Right kidney (tissue), 1 donor: Measurements from ENCODE around the gene CRNN.

Experiments
- DNase-seq: peaks from one replicate; pipeline ENCODE4 v3.0.0-alpha.2; 2016

Gene CRNN

GRCh38 chr1:152419917-152420316, 5.9 kb upstream of the CRNN start:
- no peak for DNase-seq

- DNase-seq = no peak
Observed at GRCh38 chr1:152415454-152416227, 1.6 kb upstream of the CRNN start.

- DNase-seq = no peak
Observed at GRCh38 chr1:152412756-152413155, 1.3 kb downstream of the CRNN start.

- no peak for DNase-seq
Observed at GRCh38 chr1:152411134-152411533, 2.9 kb downstream of the CRNN start.

- DNase-seq = no peak
Observed at GRCh38 chr1:152410599-152410998, 3.5 kb downstream of the CRNN start.

- DNase-seq = no peak
Observed at GRCh38 chr1:152410028-152410427, 4.0 kb downstream of the CRNN start.

GRCh38 chr1:152408664-152409063, 5.4 kb downstream of the CRNN start:
- no peak for DNase-seq

- no peak for DNase-seq
Observed at GRCh38 chr1:152398812-152399698, 15.0 kb downstream of the CRNN start.

GRCh38 chr1:152397474-152397873, 16.6 kb downstream of the CRNN start:
- DNase-seq = no peak

GRCh38 chr1:152394151-152394550, 19.9 kb downstream of the CRNN start:
- DNase-seq = no peak

GRCh38 chr1:152392909-152393308, 21.2 kb downstream of the CRNN start:
- no peak for DNase-seq

GRCh38 chr1:152388889-152389288, 25.2 kb downstream of the CRNN start:
- DNase-seq = no peak

GRCh38 chr1:152386940-152387339, 27.1 kb downstream of the CRNN start:
- no peak for DNase-seq

GRCh38 chr1:152380932-152381331, 33.1 kb downstream of the CRNN start:
- DNase-seq = no peak

GRCh38 chr1:152374451-152374850, 39.6 kb downstream of the CRNN start:
- no peak for DNase-seq

- DNase-seq = no peak
Observed at GRCh38 chr1:152372672-152373071, 41.4 kb downstream of the CRNN start.

- no peak for DNase-seq
Observed at GRCh38 chr1:152367436-152367835, 46.6 kb downstream of the CRNN start.

- DNase-seq = no peak
Observed at GRCh38 chr1:152359906-152360305, 54.2 kb downstream of the CRNN start, which contains the start of gene FLG2. Gene FLG2 (minus strand): TSS chr1:152360006. CDS start chr1:152358884, 1,122 bp downstream.
